ENCODE measurements around the gene CLEC9A.

- TF ChIP-seq CTCF (conservative IDR thresholded peaks at IDR 0.05 in 1 of 2, IDR thresholded peaks at IDR 0.05 in 1 of 2; ENCODE audit: extremely low read depth in 1 of 2, insufficient read depth in 1 of 2, low read depth in 1 of 2, low read length in 2 of 2), result no peak
- TF ChIP-seq EZH2 (IDR thresholded peaks at IDR 0.05; ENCODE audit: borderline replicate concordance, low read length), result no peak
These were observed 3.2 kb upstream of the CLEC9A start for GRCh38 chr12:10027311-10027710.

Measured in mammary epithelial cell (primary cell).